HG03520 (cell line): ENCODE results near the gene TMEM8B.

Experiments
- ATAC-seq: cut with Tn5 transposase; IDR thresholded peaks from one replicate; pipeline ENCODE4 v1.9.1; 2021; ENCODE audit warnings: mild to moderate bottlenecking, moderate library complexity; ENCODE audit not compliant: unreplicated experiment

Gene TMEM8B

DNA sequence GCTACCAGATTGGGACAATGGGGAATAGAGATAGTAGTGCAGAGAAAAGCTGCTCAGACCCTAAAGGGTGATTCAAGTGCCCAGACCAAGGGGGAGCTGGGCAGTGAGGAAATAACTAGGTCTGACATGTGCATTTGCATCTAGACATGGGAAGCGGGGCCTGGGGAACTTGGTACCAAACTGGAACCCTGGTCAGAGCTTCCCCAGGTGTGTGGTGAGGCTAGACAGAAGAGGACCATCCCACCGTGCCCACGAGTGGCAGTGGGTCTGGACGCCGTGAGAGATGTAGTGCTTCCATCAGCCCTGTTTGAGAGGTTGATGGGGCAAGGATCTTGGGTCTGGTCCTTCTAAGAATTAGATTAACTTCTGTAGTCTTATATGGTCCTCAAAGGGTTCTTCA is 7.6 kb downstream of the TMEM8B start:
- no peak for ATAC-seq

DNA sequence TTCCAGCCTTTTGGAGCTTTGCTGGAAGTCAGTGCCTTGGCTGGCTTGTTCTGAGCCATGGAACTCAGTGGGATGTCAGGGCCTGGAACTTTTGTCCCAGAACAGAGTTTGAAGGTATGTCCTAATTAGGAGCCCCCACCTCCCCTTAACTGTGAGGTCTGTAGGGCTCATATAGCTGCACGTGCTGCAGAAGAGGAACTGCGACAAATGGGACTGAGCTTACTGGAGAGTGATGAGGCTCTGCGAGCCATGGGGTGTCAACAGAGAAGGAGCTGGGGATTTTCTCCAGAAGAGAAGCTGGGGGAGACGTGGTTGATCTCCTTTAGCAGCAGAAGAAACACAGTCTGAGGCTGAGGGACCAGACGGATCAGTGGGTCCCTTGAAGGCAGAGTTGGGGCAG is 10.9 kb downstream of the TMEM8B start:
- ATAC-seq: no peak

DNA sequence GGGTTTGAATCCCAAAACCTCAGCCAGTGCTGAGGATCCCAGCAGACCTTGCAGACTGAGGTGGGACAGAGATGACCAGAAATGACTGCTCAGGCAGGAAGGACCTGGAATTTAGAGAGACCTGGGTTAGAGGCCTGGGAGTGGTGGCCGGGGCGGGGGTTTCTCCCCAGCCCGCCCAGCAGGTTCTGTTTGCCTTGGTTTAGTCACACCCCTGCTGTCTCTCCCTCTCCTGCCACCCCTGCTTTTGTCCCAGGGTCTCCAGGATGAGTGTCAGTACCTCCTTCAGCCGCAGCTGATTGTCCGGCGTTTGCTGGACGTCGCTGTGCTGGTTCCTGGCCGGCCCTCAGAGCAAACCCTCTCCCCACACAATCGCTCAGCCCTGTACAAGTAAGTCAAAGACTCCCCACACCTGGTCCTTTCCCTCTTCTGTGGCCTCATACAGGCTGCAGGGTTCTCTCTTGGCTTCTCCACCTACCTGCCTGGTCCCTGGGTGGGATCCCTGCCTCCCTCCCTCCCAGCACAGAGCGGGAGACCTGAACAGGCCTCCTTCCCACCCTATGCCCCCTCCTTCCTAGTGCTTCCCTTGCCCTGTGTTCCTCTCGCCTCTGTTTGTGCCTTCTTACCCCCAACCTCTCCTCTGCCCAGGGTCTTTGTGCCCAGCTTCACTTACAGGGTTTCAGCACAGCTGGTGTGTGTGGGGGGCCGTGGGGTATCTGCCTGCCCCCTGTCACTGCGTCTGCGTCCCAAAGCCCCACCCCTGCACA is 12.0 kb downstream of the TMEM8B start:
- ATAC-seq: no peak

DNA sequence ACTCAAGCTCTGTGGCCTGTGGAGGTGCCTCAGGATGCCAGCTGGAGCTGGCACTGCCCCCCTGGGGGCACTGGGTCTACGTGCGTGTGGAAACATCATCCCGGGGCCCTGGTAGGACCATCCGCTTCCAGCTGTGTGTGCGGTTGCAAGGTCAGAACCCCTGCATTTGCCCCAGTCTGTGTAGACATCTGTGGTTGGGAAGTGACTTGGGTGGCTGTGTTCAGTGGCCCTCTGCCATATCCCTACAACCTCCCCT is 12.5 kb downstream of the TMEM8B start:
- no peak for ATAC-seq

DNA sequence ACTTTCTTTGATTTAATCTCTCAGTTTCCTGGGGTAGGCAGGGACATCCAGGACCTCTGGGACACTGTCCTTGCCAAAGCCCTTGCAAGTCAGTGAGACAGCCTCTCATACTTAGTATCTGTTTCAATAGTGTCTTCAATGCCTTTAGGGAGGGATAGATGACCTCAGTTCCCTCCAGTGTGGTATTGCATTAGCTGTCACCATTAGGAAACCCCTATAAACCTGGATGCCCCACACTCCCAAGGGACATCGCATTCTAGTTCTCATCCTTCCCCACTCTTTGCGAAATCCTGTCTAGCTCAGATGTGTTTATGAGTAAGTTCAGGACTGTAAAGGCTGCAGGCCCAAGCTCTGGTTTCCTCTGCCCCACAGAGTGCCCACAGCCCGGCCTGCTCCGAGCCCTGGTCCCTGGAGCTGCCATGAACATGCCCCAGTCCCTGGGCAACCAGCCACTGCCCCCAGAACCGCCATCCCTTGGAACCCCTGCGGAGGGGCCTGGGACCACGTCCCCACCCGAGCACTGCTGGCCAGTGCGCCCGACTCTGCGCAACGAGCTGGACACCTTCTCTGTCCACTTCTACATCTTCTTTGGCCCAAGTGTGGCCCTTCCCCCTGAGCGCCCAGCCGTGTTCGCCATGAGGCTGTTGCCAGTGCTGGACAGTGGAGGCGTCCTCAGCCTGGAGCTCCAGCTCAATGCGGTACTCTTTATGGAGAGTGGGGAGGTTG is 13.2 kb downstream of the TMEM8B start:
- ATAC-seq: no peak

DNA sequence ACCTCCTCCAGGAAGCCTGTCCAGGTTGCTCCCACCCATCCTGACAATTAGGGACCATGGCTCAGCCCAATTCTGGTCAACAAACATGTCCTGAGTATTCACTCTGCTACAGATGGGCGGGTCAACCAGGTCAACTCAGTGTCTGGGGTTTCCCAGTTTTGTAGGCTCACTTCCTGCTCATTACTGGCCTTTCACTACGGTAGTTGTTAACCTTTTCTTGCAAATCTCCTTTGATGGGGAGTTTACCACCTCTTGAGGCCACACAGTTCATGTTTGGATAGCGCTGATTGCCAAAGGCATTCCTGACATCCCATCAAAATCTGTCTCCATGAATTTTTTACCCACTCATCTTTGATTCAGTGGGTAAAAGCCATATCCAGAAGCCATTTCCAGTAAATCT is 13.8 kb downstream of the TMEM8B start:
- peak; percentile 65 for ATAC-seq

DNA sequence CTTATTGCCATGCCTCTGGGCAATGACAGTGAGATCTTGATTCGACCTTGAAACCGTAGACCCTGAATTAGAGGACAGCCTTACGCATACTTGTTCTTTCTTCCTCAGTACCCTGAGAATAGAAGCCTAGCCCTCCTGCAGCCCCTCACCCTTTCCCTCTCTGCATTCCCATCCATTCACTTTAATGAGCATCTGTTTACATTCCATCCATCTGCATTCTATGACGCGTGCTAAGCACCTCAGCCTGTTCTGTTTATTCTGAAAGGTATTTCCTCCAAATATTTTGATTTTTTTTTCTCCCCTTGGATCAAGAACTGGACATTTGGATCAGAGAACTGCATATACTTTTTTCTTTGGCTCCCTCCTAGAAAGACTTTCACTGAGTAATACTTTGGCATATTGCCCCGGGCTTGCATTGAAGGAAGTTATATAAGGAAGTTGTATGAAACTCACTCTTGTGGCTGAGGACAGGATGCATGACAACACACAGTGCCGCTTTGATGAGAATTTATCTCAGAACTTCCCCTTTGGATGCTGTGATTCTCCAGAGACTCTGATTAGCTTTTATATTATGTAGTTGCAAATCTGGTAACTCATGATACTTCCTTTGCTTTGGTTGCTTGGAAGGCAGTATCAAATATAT is 15.7 kb downstream of the TMEM8B start:
- ATAC-seq: no peak

DNA sequence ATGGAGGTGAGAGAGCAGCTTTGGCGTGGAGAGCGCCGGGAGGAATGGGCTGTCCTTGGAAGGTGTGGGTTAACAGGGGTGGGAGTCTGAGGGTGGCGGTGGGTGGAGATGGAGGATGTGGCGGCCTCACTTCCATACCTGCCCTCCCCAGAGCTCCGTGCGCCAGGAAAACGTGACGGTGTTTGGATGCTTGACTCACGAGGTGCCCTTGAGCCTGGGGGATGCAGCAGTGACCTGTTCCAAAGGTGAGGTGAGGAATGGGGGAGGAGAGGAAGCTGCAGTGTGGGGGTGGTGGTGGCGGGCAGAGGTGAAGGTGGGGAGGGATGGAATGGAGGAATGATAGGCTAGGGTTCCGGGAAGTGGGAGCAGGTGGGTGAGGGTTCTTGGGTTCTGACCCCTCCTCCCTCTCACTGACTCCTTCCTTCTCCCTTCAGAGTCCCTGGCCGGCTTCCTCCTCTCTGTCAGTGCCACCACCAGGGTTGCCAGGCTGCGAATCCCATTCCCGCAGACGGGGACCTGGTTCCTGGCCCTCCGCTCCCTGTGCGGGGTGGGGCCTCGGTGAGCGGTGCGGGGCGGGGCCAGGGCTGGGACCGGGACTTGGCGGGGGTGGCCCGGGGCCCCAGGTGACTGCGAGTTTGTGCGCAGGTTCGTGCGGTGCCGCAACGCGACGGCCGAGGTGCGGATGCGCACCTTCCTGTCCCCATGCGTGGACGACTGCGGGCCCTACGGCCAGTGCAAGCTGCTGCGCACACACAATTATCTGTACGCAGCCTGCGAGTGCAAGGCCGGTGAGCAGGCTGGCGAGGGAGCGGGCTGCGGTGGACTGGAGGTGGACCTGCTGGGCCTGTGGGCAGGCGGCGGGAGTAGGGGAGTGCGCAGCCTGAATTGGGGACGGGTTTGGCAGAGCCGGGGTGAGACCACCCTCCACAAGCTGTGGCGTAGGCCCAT is 17.1 kb downstream of the TMEM8B start:
- ATAC-seq: no peak

DNA sequence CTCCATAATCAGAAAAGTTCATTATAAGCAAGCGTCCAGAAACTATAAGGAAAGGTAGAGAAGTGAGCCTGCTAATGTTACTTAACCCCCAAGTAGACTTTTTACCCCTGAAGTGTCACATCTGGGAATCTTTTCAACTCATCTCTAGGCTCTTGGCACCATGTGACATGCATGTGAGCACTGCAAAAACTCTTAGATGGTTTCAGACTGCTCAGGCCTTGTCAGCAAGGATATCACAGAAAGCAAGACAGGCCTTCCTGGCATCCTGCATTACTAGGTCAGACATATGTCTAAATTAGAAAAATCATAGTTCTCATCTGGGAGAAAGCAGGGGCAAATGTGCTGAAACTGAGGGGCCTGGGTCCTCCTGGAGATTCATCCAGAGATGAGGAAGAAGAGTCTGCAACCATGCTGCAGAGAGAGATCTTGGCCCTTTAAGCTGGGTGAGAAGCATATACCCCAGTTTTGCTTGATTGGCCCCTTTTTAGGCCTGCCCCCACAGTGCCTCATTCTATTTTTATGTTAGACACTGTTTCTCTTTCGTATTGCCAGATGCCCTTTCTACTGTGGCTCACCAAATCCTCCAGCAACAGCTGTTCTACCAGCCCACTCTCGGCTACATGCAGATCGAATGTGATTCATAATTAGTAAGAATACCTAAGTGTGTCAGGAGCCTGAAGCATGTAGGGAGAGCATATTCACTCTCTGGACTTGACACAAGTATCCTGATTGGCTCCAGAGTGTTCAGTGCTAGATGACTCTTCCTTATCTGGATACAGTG is 19.0 kb downstream of the TMEM8B start:
- peak; percentile 83 for ATAC-seq

DNA sequence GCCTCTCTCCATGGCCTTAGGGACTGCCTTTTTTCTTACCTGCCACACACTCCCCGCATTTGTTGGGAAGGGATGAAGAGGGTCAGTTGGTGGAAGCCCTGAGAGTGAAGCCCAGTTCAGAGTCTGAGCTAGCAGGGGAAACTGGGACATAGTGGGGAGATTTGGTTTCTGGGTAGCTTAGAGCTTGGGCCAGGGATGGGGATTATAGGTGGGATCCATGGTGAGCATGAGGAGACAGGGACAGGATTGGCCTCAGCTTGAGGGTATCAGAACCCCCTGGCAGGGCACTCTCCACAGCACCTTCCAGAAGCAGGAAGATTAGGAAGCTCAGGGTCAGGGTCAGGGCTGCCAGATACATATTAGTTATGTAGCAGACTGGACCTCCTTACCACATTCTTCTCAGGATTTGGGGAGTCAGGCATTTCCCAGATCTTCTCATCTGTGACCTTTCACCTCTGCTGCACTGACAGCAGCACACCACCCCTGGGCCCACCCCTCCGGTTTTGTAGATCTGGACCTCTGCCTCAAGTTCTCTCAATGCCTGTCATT is 23.3 kb downstream of the TMEM8B start:
- no peak for ATAC-seq

DNA sequence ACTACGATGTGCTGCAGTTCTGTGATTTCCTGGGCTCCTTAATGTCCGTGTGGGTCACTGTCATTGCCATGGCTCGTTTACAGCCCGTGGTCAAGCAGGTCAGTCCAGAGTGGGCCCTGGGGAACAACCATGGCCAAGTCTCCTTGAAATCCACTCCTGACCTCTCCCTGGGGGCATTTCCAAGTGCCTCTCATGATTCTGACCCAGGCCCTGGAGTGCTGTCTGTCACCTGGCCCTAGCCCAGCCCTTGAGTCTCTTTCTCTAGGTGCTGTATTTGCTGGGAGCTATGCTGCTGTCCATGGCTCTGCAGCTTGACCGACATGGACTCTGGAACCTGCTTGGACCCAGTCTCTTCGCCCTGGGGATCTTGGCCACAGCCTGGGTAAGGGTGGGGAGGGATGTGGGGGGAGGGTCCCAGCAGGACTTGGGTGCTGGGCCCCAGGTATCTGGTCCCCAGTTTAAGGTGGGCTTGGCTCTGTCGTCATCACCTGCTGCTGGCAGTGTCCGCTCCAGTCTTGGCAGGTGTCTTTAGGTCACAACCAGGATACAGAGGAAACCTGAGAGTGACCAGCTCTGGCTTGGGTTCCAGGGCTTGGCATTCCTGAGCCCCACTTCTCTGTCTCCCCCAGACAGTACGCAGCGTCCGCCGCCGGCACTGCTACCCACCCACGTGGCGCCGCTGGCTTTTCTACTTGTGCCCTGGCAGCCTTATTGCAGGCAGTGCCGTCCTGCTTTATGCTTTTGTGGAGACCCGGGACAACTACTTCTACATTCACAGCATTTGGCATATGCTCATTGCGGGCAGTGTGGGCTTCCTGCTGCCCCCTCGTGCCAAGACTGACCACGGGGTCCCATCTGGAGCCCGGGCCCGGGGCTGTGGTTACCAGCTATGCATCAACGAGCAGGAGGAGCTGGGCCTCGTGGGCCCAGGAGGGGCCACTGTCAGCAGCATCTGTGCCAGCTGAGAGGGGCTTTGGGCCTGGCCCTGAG is 24.1 kb downstream of the TMEM8B start:
- ATAC-seq: no peak

DNA sequence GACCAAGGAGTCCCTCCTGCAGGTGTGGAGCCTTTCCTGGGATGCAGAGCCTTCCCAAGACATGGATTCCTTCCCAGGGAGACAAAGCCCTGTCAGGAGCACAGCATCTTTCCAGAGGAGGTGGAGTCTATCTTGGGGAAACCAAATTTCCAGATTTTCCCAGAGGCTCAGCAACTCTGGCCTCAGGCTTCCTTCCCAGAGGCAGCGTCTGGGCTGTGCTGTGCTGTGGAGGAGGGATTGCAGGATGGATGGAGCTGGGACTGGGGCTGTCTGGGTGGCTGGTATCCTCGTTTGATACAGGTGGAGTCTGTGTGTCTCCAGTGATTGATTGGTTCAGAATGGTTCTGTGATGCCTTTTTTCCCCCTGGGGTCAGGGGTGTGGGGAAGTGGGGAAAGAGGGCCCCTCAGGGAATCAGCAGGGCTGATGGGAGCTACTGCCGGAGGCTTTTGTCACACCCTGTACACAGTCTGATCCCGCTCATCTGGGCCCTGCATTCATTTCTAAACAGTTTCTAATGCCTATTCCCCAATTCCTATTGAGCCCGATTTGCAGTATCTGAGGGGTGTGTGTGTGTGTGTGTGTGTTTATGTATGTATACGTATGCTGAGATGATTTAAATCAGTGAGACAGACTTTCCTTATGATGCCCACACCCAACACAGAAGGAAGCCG is 25.2 kb downstream of the TMEM8B start:
- no peak for ATAC-seq

DNA sequence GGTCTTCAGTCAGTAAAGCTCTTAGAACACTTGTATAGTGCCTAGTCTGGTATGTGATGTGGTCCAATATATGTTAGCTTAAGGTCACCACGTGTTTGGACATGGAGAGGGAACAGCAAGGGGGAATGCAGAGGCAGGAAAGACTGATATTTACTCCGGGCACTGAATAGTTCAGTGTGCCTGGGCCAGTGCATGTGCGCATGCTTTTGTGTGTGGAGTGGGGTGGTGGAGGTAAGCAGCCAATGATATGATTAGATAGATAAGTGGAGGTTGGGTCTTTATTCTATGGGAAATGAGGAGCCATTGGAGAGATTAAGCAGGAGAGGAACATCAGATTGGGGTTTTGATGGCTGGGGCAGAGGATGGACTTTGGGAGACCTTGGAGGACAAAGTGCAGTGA is 27.2 kb downstream of the TMEM8B start:
- no peak for ATAC-seq

DNA sequence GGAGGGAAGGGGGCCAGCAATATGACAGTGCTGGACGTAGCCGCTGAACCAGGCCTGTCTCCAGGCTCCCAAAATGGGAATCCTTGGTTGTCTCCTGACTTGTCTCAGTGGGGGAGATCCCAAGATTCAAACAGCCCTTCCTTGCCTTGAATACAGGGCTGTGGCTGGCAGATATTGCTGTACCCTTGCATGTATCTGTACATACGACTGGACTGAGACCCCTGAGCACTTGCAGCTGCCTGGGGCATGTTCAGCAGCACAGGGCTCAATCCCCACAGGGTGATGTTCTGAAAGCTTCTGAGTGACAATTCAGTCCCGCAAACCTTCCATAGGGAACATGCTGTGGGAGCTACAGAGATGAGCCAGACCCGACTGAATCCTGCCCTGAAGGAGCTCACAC is 27.9 kb downstream of the TMEM8B start:
- ATAC-seq: no peak

DNA sequence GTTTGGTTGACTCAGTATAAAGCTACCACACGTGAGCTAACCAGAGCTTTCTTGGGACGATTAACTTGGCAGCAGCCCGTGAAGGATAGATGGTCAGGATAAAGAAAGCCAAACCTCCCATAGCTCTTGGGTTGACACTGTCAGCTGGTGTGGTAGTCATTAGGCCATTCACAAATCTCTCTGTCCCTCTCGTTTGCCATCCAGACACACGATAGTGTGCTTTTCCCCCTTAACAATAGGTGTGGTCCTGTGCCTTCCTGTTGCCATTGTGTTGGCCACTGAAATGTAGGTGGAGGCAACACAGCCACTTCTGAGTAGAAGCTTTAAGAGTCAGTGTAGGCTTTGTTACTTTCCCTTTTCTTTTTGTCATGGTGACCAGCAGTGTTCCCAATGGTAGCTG is 29.4 kb downstream of the TMEM8B start:
- no peak for ATAC-seq

DNA sequence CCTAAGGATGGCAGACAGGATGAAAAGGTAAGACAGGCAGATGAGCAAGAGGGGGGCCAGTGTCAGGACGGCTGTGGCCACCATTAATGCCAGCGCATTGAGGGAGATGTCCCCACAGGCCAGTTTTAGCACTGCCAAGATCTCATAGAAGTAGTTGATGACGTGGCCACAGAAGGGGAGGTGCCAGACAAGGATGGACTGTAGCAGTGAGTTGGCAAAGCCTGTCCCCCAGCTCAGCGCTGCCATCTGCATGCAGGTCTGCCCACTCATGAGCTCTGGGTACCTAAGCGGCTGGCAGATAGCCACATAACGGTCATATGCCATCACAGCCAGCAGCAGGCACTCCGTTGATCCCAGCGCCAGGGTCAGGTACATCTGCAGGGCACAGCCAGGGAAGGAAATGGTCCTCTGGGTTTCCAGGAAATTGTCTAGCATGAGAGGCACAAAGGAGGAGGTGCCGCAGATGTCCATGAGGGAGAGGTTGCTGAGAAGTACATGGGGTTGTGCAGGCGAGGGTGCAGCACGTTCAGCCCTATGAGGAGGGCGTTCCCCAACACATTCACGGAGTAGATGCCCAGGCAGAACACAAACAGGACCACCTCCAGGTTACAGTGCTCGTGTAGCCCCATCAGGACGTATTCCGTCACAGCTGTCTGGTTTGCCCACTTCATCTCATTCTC is 30.4 kb downstream of the TMEM8B start:
- ATAC-seq: no peak

DNA sequence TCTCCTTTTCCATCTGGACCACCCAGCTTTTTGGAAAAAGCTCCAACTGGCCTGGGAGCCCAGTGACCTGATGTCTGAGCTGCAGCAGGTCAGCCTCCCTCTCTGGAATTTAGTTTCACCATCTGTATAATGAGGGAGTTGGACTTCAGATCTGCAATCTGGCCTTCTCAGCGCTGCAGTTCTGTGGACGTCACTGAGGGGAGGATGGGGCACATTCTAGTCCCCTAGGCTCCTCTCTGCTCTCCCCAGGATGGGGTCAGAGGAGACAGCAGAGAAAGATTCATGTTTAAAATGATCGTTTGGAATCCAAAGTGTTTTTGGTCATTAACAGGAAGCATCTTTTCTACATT is 30.9 kb downstream of the TMEM8B start:
- no peak for ATAC-seq
